Measurements from ENCODE around the gene POU2AF1. TPM values are rescaled to one million over a fixed set of nuclear protein-coding genes. Genes with fewer than 3 reads are reported as not detected.

POU2AF1 gene
- total and polyA plus RNA-seq, 2 donors (not counting 1 experiment from before 2014, with no cell fraction given): 0.17 TPM; not detected in 1

- no peak for DNase-seq (ENCODE audit: low read depth in 2 of 2)
- Histone ChIP-seq H3K27ac (ENCODE audit: insufficient read depth, low read length) (no peak overlapping the region), H3K4me3 (replicated peaks in 1 of 4; ENCODE audit: control extremely low read depth in 1 of 4, insufficient read depth in 1 of 4, low read depth in 3 of 4, low read length in 4 of 4) (no peak overlapping the region), H3K9ac (ENCODE audit: insufficient read depth, low read length) (no peak overlapping the region), H3K36me3 (ENCODE audit: control insufficient read depth, insufficient read depth, low read length) (no peaks in the 10 kb centered on the region), H3K79me2 (ENCODE audit: control insufficient read depth, insufficient read depth, low read length) (no peaks in the 10 kb centered on the region), H3K4me2 (ENCODE audit: extremely low read depth, insufficient read depth, low read length) (no peak overlapping the region), H2AFZ (ENCODE audit: low read length) (no peak overlapping the region), H4K20me1 (ENCODE audit: control insufficient read depth, extremely low read depth, insufficient read depth, low read length) (no peaks in the 10 kb centered on the region), H3K9me3 (ENCODE audit: control insufficient read depth, insufficient read depth, low read depth, low read length) (no peaks in the 10 kb centered on the region), H3K27me3 (ENCODE audit: control insufficient read depth, insufficient read depth, low read length) (no peaks in the 10 kb centered on the region), H3K4me1 (ENCODE audit: control insufficient read depth, extremely low read depth, insufficient read depth, low read length) (no peaks in the 10 kb centered on the region)
- no peak for TF ChIP-seq CTCF (conservative IDR thresholded peaks at IDR 0.05 in 1 of 2, IDR thresholded peaks at IDR 0.05 in 1 of 2; ENCODE audit: low read depth in 1 of 2, low read length in 2 of 2)
- TF ChIP-seq EZH2 (IDR thresholded peaks at IDR 0.05; ENCODE audit: low read length, missing control alignments): no peak
These were observed 3.4 kb upstream of the POU2AF1 start for GRCh38 chr11:111382451-111382850.

GRCh38 chr11:111379602-111380136 is 594 bp upstream of the POU2AF1 start:
- no peak overlapping the region for H3K4me2 ChIP-seq (ENCODE audit: extremely low read depth, insufficient read depth, low read length)
- H4K20me1 ChIP-seq (ENCODE audit: control insufficient read depth, extremely low read depth, insufficient read depth, low read length): no peaks in the 10 kb centered on the region
- no peaks in the 10 kb centered on the region for H3K9me3 ChIP-seq (ENCODE audit: control insufficient read depth, insufficient read depth, low read depth, low read length)
- H3K79me2 ChIP-seq (ENCODE audit: control insufficient read depth, insufficient read depth, low read length): no peaks in the 10 kb centered on the region
- H3K36me3 ChIP-seq (ENCODE audit: control insufficient read depth, insufficient read depth, low read length): no peaks in the 10 kb centered on the region
- no peaks in the 10 kb centered on the region for H3K27me3 ChIP-seq (ENCODE audit: control insufficient read depth, insufficient read depth, low read length)
- H3K27ac ChIP-seq (ENCODE audit: insufficient read depth, low read length): no peak overlapping the region
- no peak overlapping the region for H2AFZ ChIP-seq (ENCODE audit: low read length)
- TF ChIP-seq CTCF (conservative IDR thresholded peaks at IDR 0.05 in 1 of 2, IDR thresholded peaks at IDR 0.05 in 1 of 2; ENCODE audit: low read depth in 1 of 2, low read length in 2 of 2) (no peak), EZH2 (IDR thresholded peaks at IDR 0.05; ENCODE audit: low read length, missing control alignments) (no peak)
- H3K4me3 ChIP-seq (replicated peaks in 1 of 4; ENCODE audit: control extremely low read depth in 1 of 4, insufficient read depth in 1 of 4, low read depth in 3 of 4, low read length in 4 of 4): no peak overlapping the region
- H3K9ac ChIP-seq (ENCODE audit: insufficient read depth, low read length): no peak overlapping the region
- DNase-seq (ENCODE audit: low read depth in 2 of 2): no peak
- no peaks in the 10 kb centered on the region for H3K4me1 ChIP-seq (ENCODE audit: control insufficient read depth, extremely low read depth, insufficient read depth, low read length)

DNA sequence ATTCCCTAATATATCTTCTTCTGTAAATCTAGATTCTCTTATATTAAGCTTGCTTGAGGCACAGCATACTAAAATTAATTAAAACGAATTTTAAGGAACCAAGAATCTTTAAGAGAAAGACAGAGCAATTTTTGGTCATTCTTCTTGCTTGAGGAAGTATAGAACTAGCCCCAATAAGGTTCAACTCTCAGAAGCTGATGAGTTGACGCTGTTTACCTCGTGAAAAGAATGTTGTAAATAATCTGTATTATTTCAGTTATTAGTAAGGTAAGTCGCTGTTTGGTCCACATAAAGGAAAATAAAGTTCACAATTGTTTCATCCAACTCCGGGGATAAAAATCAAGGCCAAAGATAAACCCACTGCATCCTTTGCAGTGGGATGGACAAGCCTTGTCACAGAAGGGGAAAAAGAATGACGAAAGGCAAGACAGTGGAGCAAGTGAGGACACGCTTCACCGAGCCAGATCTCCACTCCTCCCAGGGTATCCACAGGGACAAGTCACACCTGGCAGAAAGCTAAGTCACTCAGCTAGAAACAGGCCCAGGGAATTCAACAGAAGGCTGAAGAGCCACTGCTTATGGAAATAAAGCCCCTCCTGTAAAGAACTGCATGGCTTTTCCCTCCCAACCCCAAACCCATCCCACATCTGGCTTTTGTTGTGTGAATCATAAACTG is 752 bp downstream of the POU2AF1 start:
- H3K27me3 ChIP-seq (ENCODE audit: control insufficient read depth, insufficient read depth, low read length): no peaks in the 10 kb centered on the region
- no peaks in the 10 kb centered on the region for H3K9me3 ChIP-seq (ENCODE audit: control insufficient read depth, insufficient read depth, low read depth, low read length)
- H3K4me2 ChIP-seq (ENCODE audit: extremely low read depth, insufficient read depth, low read length): no peak overlapping the region

More for the DNA sequence above, 752 bp downstream of the POU2AF1 start:
- no peaks in the 10 kb centered on the region for H3K79me2 ChIP-seq (ENCODE audit: control insufficient read depth, insufficient read depth, low read length)
- no peak overlapping the region for H3K9ac ChIP-seq (ENCODE audit: insufficient read depth, low read length)
- no peak for DNase-seq (ENCODE audit: low read depth in 2 of 2)
- H3K4me3 ChIP-seq (replicated peaks in 1 of 4; ENCODE audit: control extremely low read depth in 1 of 4, insufficient read depth in 1 of 4, low read depth in 3 of 4, low read length in 4 of 4): no peak overlapping the region
- H4K20me1 ChIP-seq (ENCODE audit: control insufficient read depth, extremely low read depth, insufficient read depth, low read length): no peaks in the 10 kb centered on the region
- no peaks in the 10 kb centered on the region for H3K4me1 ChIP-seq (ENCODE audit: control insufficient read depth, extremely low read depth, insufficient read depth, low read length)
- no peak for TF ChIP-seq CTCF (conservative IDR thresholded peaks at IDR 0.05 in 1 of 2, IDR thresholded peaks at IDR 0.05 in 1 of 2; ENCODE audit: low read depth in 1 of 2, low read length in 2 of 2)
- no peak for TF ChIP-seq EZH2 (IDR thresholded peaks at IDR 0.05; ENCODE audit: low read length, missing control alignments)
- no peak overlapping the region for H2AFZ ChIP-seq (ENCODE audit: low read length)
- no peak overlapping the region for H3K27ac ChIP-seq (ENCODE audit: insufficient read depth, low read length)
- no peaks in the 10 kb centered on the region for H3K36me3 ChIP-seq (ENCODE audit: control insufficient read depth, insufficient read depth, low read length)
